Renal cortical epithelial cell (primary cell): Measurements from ENCODE around the gene SEPTIN10. TPM values are rescaled to one million over a fixed set of nuclear protein-coding genes. Genes with fewer than 3 reads are reported as not detected.
"Not testable (repeated sequence)": the region's sequence is repeated elsewhere in the genome, so short reads cannot be mapped to it uniquely, and the experiment has no call there.

ENCODE experiments used
- DNase-seq: peaks from one replicate; pipeline ENCODE4 v3.0.0-alpha.2; 2011; ENCODE audit warnings: low read depth
- total RNA-seq: library from RNA; depleted of rRNA; stranded (reverse); fragments of >200 nt; gene quantifications from 2 replicates; pipeline ENCODE4 v1.2.3, GENCODE V29; 2014

SEPTIN10 gene
- total RNA-seq, 1 donor from 2014 or later, result 122 TPM

- no peak for DNase-seq
Observed at GRCh38 chr2:109602617-109603188, 11.1 kb downstream of the SEPTIN10 start.

GRCh38 chr2:109601783-109602182 is 12.0 kb downstream of the SEPTIN10 start:
- DNase-seq, result no peak

GRCh38 chr2:109597283-109597682 is 16.5 kb downstream of the SEPTIN10 start:
- no peak for DNase-seq

- no peak for DNase-seq
Observed at GRCh38 chr2:109595644-109596043, 18.1 kb downstream of the SEPTIN10 start.

GRCh38 chr2:109594246-109594885 is 19.4 kb downstream of the SEPTIN10 start:
- DNase-seq, result no peak

- DNase-seq, result no peak
Observed at GRCh38 chr2:109592905-109593304, 20.9 kb downstream of the SEPTIN10 start.

GRCh38 chr2:109591206-109591605 is 22.6 kb downstream of the SEPTIN10 start:
- DNase-seq, result no peak

GRCh38 chr2:109586687-109587086 is 27.1 kb downstream of the SEPTIN10 start:
- no peak for DNase-seq

GRCh38 chr2:109582928-109583895 is 30.6 kb downstream of the SEPTIN10 start:
- DNase-seq, result no peak

GRCh38 chr2:109577630-109578029 is 36.1 kb downstream of the SEPTIN10 start:
- not testable (repeated sequence) for DNase-seq

GRCh38 chr2:109575373-109575772 is 38.4 kb downstream of the SEPTIN10 start:
- no peak for DNase-seq

- DNase-seq, result no peak
Observed at GRCh38 chr2:109563980-109564550, 49.7 kb downstream of the SEPTIN10 start.

- no peak for DNase-seq
Observed at GRCh38 chr2:109563288-109563687, 50.5 kb downstream of the SEPTIN10 start.

- DNase-seq, result peak; percentile 47
Observed at GRCh38 chr2:109562421-109562820, 51.3 kb downstream of the SEPTIN10 start.

GRCh38 chr2:109560265-109560664 is 53.5 kb downstream of the SEPTIN10 start:
- peak; percentile 77 for DNase-seq

GRCh38 chr2:109558076-109558882 is 55.5 kb downstream of the SEPTIN10 start:
- peak; percentile 95 for DNase-seq

- DNase-seq, result no peak
Observed at GRCh38 chr2:109557309-109557708, 56.5 kb downstream of the SEPTIN10 start.

- no peak for DNase-seq
Observed at GRCh38 chr2:109555346-109555900, 58.3 kb downstream of the SEPTIN10 start.

GRCh38 chr2:109554758-109555157 is 59.0 kb downstream of the SEPTIN10 start:
- no peak for DNase-seq

GRCh38 chr2:109549016-109549590 is 64.7 kb downstream of the SEPTIN10 start:
- DNase-seq, result peak; percentile 83

- DNase-seq, result no peak
Observed at GRCh38 chr2:109547280-109547679, 66.5 kb downstream of the SEPTIN10 start.
